Left renal cortex interstitium (tissue), 4 donors: ENCODE measurements around the gene FYB1. TPM values are rescaled to one million over a fixed set of nuclear protein-coding genes. Genes with fewer than 3 reads are reported as not detected.

Experiments
- DNase-seq, 4 donors: peaks; one replicate each; pipeline ENCODE4 v3.0.0-alpha.2; 2013; ENCODE audit warnings: low read depth in 4 of 4, low spot score in 2 of 4, missing footprints in 1 of 4
- polyA plus RNA-seq, 4 donors: library from polyadenylated mRNA; unstranded; fragments of 120-200 nt; gene quantifications; one replicate each; pipeline ENCODE4 v1.2.1, GENCODE V29; 2013; ENCODE audit not compliant: insufficient read length in 4 of 4

Gene FYB1
- polyA plus RNA-seq, 4 donors, result 2.8 to 6.0 (median 3.7) TPM

DNA sequence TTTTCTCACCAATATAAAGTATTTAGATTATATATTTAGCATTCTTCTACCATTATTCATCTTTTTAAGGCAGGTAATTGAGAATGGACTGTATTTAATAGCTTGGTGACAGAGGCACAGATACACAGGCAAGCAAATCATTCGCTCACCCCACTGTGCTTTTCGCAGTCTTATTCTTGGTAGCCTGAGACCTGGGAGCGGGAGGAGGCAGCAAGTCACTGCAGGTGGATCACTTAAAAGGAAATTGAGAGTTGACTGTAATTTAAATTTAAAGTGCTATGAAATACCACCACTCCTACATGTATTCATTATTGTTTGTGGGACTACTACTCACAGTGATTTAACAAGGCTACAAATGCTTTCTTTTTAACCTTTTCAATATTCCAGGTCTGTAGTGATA, 154.9 kb downstream of the FYB1 start:
- DNase-seq, result no peak

DNA sequence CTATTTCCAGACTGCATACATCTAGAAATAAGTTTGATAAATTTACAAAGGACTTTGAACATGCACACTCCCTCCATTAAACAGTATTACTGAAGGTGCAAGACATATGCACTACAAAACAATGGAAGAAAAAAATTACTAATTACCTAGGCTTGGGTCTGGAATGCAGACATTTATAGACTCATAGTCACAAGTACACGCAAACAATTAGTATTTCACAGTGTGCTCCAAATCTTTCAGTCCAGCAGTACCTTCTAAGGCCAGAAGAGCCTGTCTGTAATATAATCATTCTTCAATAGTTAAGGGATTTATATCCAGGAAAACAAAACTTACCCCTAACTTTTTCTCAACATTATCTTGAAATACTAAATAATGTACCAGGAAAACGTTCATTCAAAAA, 156.3 kb downstream of the FYB1 start:
- DNase-seq, result no peak

DNA sequence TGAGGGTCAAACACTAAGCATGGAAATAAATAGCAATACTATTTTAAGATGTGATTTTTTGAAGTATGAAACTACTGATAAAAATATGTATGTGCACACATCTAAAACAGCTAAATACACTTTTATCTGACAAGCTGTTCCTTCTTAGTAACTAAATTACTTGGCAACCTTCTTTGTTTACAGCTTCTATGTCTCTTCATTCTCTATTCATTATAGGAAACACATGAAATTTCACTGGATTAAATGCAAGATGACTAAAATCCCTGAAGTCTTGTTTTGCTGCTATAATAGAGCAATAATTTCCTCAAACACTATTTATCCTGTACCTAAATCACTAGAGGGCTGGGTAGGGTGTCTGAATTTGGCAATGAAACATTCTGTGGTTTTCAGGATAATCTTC, 156.8 kb downstream of the FYB1 start:
- DNase-seq, result no peak

DNA sequence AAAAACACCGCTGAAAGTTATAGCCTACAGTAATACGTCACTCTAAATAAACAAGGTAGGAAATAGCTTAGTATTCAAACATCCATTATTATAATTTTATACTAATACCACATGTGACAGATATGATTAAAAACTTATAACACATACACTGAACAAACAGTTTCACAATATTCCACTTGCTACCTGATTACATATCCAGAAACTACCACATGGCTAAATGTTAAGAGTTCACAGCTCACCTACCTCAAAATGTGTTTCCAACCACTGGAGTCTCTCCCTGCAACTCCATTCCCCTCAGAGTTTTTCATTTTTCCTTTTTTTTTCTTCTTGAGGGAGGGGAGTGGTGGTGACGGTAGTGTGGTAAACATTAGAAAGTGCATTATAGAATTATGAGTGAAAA, 157.3 kb downstream of the FYB1 start:
- DNase-seq, result no peak

DNA sequence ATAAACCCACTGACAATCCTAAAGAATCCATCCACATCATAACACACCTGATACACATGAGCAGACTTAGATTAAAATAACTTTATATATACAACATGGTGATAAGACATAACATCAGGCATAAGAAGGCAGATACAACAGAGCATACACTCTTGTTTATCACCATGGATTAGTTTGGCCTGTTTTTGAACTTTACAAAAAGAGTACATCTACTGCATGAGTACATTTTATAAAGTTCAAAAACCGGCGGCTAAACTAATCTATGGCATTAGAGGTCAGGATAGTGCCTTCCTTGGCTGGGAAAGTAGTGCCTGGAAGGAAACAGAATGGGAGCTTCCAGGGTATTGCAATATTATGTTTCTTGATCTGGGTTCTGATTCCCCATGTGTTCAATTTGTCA, 160.3 kb downstream of the FYB1 start:
- DNase-seq, result no peak

DNA sequence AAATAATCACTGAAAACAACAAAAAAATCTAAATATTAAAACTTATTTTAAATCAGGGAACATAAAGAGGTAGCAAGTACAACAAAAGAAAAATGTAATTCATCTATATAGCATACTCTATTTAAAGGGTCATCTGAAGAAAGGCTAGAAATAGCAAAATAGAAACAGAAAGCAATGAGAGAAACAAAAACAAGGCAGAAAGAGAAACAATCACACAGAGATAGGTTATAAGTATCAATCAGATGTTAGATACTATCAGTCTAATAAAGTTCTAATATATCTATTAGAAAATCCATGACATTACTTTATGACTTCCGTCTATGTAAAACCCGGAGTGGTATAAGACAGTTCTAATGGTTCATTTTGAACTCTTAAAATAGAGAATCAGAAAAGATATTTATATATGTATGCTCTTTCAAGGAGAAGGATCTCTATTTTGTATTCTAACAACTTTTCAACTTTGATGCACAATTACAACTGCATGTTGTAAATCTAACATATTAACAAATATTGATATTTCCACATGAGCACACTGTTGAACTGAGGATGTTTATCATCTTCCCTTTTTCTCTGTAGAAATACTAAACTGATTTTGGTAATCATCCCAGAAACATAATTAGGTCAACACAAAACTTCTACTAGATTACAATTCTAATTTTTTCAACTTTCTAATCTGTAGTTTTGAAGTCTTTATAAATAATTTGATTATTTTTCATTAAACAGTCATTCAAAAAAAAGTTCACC, 161.0 kb downstream of the FYB1 start:
- no peak for DNase-seq

DNA sequence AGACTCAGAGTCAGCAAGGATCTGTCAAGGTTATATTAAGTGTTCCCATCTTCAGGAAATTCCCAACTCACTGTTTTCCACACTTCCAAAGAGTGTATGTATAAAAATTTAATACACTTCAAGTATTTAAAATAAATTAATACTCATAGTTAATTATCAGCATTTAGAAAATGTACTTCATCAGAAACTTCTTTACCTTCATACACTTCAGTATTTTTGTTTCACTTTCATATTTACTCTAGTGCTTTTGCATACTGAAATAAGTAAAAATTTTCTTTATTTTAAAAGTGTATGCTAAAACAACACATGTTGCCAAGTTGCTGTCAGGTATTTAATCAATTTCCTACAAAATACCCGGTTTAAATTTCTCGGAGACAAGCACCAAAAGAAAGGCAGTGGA, 161.6 kb downstream of the FYB1 start:
- DNase-seq, result no peak

DNA sequence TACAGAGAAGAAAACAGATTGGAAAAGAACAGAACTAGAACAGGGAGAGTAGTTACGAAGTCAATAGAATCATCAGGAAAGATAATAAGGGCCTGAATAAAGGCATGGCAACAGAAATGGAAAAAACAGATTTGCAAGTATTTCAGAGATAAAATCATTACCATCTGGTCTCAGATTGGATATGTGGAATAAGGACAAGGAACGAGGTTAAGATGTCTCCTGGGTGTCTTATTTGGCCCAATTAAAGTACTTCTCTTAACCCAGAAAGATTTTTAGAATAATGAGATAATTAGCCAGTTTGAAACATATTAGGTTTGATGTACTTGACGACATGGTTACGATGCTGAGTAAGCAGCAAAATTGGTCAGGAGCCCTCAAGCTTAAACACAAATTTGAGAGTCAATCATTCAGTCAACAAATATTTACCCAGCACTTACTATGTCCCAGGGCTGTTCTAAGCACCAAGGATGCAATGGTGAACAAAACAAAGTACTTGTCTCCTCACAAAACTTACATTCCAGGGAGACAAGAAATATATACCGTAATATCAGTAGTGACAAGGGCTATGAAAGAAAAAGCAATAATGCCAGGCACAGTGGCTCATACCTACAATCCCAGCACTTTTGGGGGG, 163.5 kb downstream of the FYB1 start:
- DNase-seq, result no peak

Other genes with a start within 250 kb of the FYB1 start
- 10 to 100 TPM; 20.4 to 31.0 (median 24.8) TPM for gene RICTOR, start 145.2 kb downstream of the FYB1 start, polyA plus RNA-seq
- under 1 TPM; 0.24 to 0.44 (median 0.31) TPM for gene C9, start 144.9 kb upstream of the FYB1 start, polyA plus RNA-seq
- gene DAB2, start 205.4 kb upstream of the FYB1 start, polyA plus RNA-seq, result 100 to 1,000 TPM; 148 to 224 (median 199) TPM